Coronary artery (tissue), 2 donors: Measurements from ENCODE around the gene PPARG.

Experiments used
- DNase-seq: peaks from one replicate; pipeline ENCODE4 v3.0.0-alpha.2; 2017; ENCODE audit warnings: low spot score
- H3K27ac ChIP-seq, 2 donors: fragments of 200-600 bp; sonication (generic); one replicate each; pipeline ENCODE4 v1.5.1; 2016 to 2019
- H3K4me3 ChIP-seq: fragments of 200-600 bp; sonication (generic); 2 replicates; pipeline ENCODE4 v1.5.1; 2016; ENCODE audit warnings: mild to moderate bottlenecking, moderate library complexity
- TF ChIP-seq, protein P1 (sequence below): fragments of 200-600 bp; sonication (generic); IDR thresholded peaks from one replicate; pipeline ENCODE4 v1.5.1; 2019; ENCODE audit warnings: antibody characterized with exemption

The PPARG gene

GRCh38 chr3:12424635-12425319 lies 135.9 kb downstream of the PPARG start:
- Histone ChIP-seq H3K4me3 (no peak overlapping the region), H3K27ac (no peak overlapping the region)
- no peak for DNase-seq
- TF ChIP-seq, protein P1, sequence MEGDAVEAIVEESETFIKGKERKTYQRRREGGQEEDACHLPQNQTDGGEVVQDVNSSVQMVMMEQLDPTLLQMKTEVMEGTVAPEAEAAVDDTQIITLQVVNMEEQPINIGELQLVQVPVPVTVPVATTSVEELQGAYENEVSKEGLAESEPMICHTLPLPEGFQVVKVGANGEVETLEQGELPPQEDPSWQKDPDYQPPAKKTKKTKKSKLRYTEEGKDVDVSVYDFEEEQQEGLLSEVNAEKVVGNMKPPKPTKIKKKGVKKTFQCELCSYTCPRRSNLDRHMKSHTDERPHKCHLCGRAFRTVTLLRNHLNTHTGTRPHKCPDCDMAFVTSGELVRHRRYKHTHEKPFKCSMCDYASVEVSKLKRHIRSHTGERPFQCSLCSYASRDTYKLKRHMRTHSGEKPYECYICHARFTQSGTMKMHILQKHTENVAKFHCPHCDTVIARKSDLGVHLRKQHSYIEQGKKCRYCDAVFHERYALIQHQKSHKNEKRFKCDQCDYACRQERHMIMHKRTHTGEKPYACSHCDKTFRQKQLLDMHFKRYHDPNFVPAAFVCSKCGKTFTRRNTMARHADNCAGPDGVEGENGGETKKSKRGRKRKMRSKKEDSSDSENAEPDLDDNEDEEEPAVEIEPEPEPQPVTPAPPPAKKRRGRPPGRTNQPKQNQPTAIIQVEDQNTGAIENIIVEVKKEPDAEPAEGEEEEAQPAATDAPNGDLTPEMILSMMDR, result no peak

DNA sequence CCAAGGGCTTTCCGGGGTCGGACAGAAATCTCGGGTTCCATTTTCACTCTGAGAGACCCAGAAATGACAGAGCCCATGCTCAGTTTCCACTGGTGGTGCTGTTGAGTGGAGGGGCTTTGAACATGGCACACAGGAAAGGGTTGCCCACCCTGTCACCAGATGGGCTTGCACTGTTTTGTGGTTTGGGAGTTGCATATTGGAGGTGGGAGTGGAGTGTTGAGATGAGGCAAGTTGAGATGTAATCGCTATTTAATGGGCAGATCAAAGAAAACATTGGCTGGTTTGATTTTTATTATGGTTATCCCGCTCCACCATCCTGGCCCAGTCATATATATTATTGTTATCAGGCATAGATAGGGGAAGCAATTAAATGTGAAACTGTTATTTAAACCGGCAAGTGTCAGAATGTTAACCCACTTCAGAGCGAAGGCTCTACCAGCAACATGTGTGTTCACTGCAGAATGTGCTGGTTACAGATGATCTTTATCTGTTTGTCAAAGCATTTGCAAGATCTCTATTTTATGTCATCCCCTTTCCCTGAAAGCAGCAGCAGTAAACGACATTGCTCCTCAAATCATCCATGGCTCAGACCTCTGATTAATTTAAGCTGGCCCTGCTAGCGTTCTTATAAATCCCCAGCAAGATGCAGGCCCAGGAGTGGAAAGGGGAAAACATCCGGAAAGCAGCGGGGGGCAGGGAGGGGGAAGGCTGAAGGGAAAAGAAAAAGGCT lies 137.1 kb downstream of the PPARG start:
- no peak overlapping the region for H3K4me3 ChIP-seq
- DNase-seq, result no peak
- TF ChIP-seq, protein P1, result no peak
- H3K27ac ChIP-seq, result no peak overlapping the region

DNA sequence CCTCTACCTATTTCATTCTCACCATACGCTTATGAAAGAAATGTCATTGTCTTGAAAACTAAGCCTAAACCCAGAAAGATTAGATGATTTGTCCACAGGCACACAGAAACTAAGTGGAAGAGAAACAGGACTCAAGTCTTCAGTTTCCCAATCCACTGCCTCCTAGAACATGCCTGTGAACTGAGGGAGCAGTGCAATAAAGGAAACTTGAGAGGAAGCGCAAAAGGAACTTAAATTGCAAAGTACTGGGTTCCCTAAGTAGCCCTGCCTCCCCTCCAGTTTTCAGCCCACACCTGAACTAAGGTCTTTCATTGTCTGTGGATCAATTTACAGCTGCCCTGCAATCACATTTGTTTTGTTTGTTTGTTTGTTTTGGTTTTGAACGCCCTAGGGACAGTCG lies 138.7 kb downstream of the PPARG start:
- DNase-seq, result no peak
- TF ChIP-seq, protein P1, result no peak
- Histone ChIP-seq H3K4me3 (no peak overlapping the region), H3K27ac (no peak overlapping the region)

GRCh38 chr3:12428126-12428525 lies 139.3 kb downstream of the PPARG start:
- no peak overlapping the region for H3K27ac ChIP-seq
- H3K4me3 ChIP-seq, result no peak overlapping the region
- DNase-seq, result no peak
- TF ChIP-seq, protein P1, result no peak

DNA sequence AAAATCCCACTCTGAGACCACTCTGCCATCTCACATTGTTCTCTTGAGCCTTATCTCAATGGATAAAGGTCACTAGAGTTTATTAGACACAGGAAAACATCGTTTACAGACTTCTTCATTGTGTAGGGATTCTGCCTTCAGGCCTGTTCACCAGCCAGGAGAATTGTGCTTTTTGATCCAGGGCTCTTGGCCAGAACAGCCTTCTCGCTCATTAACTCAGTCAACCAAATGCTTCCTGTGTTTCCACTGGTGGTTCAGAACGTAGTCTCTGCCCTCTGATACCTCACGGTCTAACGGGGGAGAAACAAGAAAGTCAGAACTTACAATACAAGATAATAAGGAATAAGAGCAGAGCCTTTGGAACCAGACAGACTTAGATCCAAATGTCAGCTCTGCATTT lies 141.2 kb downstream of the PPARG start:
- Histone ChIP-seq H3K4me3 (no peak overlapping the region), H3K27ac (no peak overlapping the region)
- DNase-seq, result no peak
- TF ChIP-seq, protein P1, result no peak

DNA sequence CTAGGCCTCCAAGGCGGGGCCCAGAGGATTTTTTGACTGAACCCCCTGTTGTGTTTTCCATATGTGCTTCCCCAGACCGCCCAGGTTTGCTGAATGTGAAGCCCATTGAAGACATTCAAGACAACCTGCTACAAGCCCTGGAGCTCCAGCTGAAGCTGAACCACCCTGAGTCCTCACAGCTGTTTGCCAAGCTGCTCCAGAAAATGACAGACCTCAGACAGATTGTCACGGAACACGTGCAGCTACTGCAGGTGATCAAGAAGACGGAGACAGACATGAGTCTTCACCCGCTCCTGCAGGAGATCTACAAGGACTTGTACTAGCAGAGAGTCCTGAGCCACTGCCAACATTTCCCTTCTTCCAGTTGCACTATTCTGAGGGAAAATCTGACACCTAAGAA lies 145.0 kb downstream of the PPARG start:
- TF ChIP-seq, protein P1, result no peak
- DNase-seq, result no peak
- Histone ChIP-seq H3K27ac (no peak overlapping the region), H3K4me3 (no peak overlapping the region)
